ENCODE data around the gene COX14.

The COX14 gene

GRCh38 chr12:50105913-50106450 lies 6.1 kb upstream of the COX14 start:
- Histone ChIP-seq H3K36me3 (ENCODE audit: control insufficient read depth in 1 of 2, insufficient read depth in 2 of 2, low read length in 2 of 2) (peaks cover 0 to 2% of the 10 kb centered on the region in 2 experiments), H3K4me2 (ENCODE audit: low read length) (no peak overlapping the region), H4K91ac (ENCODE audit: low read depth, low read length) (no peak overlapping the region), H4K12ac (ENCODE audit: low read depth, low read length) (no peak overlapping the region), H3K4me3 (ENCODE audit: low read depth, low read length) (no peak overlapping the region), H3K9me3 (ENCODE audit: insufficient read depth, low read depth, low read length) (no peaks in the 10 kb centered on the region), H2BK12ac (ENCODE audit: low read length) (no peak overlapping the region), H3K79me2 (ENCODE audit: control insufficient read depth, insufficient read depth, low read length, poor library complexity) (no peaks in the 10 kb centered on the region), H3K14ac (ENCODE audit: low read length) (no peak overlapping the region), H3K23ac (ENCODE audit: low read length) (no peak overlapping the region), H3K9ac (ENCODE audit: low read length) (no peak overlapping the region), H3K27me3 (ENCODE audit: insufficient read depth, low read length) (no peaks in the 10 kb centered on the region), H3K4me1 (ENCODE audit: control insufficient read depth in 1 of 2, insufficient read depth in 2 of 2, low read length in 2 of 2) (peaks cover 7% of the 10 kb centered on the region in 2 experiments), H2AFZ (ENCODE audit: insufficient read depth, low read length, poor library complexity) (no peak overlapping the region), H2BK5ac (ENCODE audit: low read depth, low read length, poor library complexity) (no peak overlapping the region), H3K18ac (ENCODE audit: low read length) (no peak overlapping the region), H3K27ac (ENCODE audit: low read depth, low read length) (no peak overlapping the region), H2AK5ac (ENCODE audit: low read length) (no peak overlapping the region), H3K79me1 (ENCODE audit: low read length) (peaks cover 3% of the 10 kb centered on the region), H2BK120ac (ENCODE audit: insufficient read depth, low read length, poor library complexity) (no peak overlapping the region), H3K4ac (ENCODE audit: low read depth, low read length) (no peak overlapping the region), H4K8ac (ENCODE audit: low read depth, low read length) (no peak overlapping the region)
- DNase-seq: peak in 1 of 2 donors; percentile 54
- no CpG with 5 or more reads among the region's 12 CpGs for WGBS (ENCODE audit: extremely low coverage, insufficient coverage, insufficient read length)

GRCh38 chr12:50106907-50107306 lies 5.1 kb upstream of the COX14 start:
- no CpG with 5 or more reads among the region's 3 CpGs for WGBS (ENCODE audit: extremely low coverage, insufficient coverage, insufficient read length)
- H3K4me2 ChIP-seq (ENCODE audit: low read length): no peak overlapping the region
- H2BK5ac ChIP-seq (ENCODE audit: low read depth, low read length, poor library complexity): no peak overlapping the region
- no peak overlapping the region for H3K9ac ChIP-seq (ENCODE audit: low read length)
- no peak overlapping the region for H4K8ac ChIP-seq (ENCODE audit: low read depth, low read length)
- H2BK12ac ChIP-seq (ENCODE audit: low read length): no peak overlapping the region
- H3K36me3 ChIP-seq (ENCODE audit: control insufficient read depth in 1 of 2, insufficient read depth in 2 of 2, low read length in 2 of 2): no peaks in the 10 kb centered on the region
- DNase-seq: no peak
- no peak overlapping the region for H3K18ac ChIP-seq (ENCODE audit: low read length)
- no peaks in the 10 kb centered on the region for H3K27me3 ChIP-seq (ENCODE audit: insufficient read depth, low read length)
- peaks cover 5% of the 10 kb centered on the region for H3K79me1 ChIP-seq (ENCODE audit: low read length)
- H2BK120ac ChIP-seq (ENCODE audit: insufficient read depth, low read length, poor library complexity): no peak overlapping the region
- no peaks in the 10 kb centered on the region for H3K79me2 ChIP-seq (ENCODE audit: control insufficient read depth, insufficient read depth, low read length, poor library complexity)
- no peak overlapping the region for H3K27ac ChIP-seq (ENCODE audit: low read depth, low read length)
- no peak overlapping the region for H4K12ac ChIP-seq (ENCODE audit: low read depth, low read length)
- H2AFZ ChIP-seq (ENCODE audit: insufficient read depth, low read length, poor library complexity): no peak overlapping the region
- H2AK5ac ChIP-seq (ENCODE audit: low read length): no peak overlapping the region
- H3K4ac ChIP-seq (ENCODE audit: low read depth, low read length): no peak overlapping the region
- no peak overlapping the region for H4K91ac ChIP-seq (ENCODE audit: low read depth, low read length)
- no peak overlapping the region for H3K4me3 ChIP-seq (ENCODE audit: low read depth, low read length)
- H3K23ac ChIP-seq (ENCODE audit: low read length): no peak overlapping the region
- no peak overlapping the region for H3K14ac ChIP-seq (ENCODE audit: low read length)
- H3K9me3 ChIP-seq (ENCODE audit: insufficient read depth, low read depth, low read length): no peaks in the 10 kb centered on the region
- H3K4me1 ChIP-seq (ENCODE audit: control insufficient read depth in 1 of 2, insufficient read depth in 2 of 2, low read length in 2 of 2): peaks cover 10 to 12% of the 10 kb centered on the region in 2 experiments

DNA sequence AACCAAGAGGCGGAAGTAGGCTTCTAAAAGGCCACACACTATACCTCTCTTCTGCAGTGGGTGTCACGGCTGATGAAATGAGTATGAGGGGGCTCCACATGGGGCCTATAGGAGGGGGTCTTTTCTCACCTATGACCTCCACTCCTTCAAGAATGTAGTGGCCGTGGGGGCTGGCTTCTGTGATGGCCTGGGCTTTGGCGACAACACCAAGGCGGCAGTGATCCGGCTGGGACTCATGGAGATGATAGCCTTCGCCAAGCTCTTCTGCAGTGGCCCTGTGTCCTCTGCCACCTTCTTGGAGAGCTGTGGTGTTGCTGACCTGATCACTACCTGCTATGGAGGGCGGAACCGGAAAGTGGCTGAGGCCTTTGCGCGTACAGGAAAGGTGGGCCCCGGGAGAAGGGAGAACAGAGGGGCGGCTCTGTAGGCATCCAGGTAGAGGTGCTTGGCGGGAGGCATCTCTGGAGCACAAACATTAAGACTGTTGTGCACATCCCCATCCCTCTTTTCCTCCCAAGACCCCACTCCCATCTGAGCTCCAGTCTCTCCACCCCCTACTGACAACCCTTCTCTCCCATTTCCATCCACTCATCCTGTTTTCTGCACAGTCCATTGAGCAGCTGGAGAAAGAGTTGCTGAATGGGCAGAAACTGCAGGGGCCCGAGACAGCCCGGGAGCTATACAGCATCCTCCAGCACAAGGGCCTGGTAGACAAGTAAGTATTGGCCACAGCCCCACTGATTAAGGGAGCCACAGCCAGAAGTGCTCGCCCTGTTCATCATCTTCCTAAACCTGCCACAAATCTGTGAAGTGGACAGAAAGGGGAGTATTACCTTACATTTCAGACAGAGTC lies 4.4 kb upstream of the COX14 start:
- Histone ChIP-seq H3K27me3 (ENCODE audit: insufficient read depth, low read length) (no peaks in the 10 kb centered on the region), H3K79me1 (ENCODE audit: low read length) (peaks cover 5% of the 10 kb centered on the region), H2BK120ac (ENCODE audit: insufficient read depth, low read length, poor library complexity) (no peak overlapping the region), H3K4me2 (ENCODE audit: low read length) (no peak overlapping the region), H3K36me3 (ENCODE audit: control insufficient read depth in 1 of 2, insufficient read depth in 2 of 2, low read length in 2 of 2) (no peaks in the 10 kb centered on the region), H4K12ac (ENCODE audit: low read depth, low read length) (no peak overlapping the region), H2AK5ac (ENCODE audit: low read length) (no peak overlapping the region), H2BK5ac (ENCODE audit: low read depth, low read length, poor library complexity) (no peak overlapping the region), H3K14ac (ENCODE audit: low read length) (no peak overlapping the region), H4K91ac (ENCODE audit: low read depth, low read length) (no peak overlapping the region), H3K23ac (ENCODE audit: low read length) (no peak overlapping the region), H3K27ac (ENCODE audit: low read depth, low read length) (no peak overlapping the region), H3K79me2 (ENCODE audit: control insufficient read depth, insufficient read depth, low read length, poor library complexity) (no peaks in the 10 kb centered on the region), H4K8ac (ENCODE audit: low read depth, low read length) (no peak overlapping the region), H2AFZ (ENCODE audit: insufficient read depth, low read length, poor library complexity) (no peak overlapping the region), H3K9me3 (ENCODE audit: insufficient read depth, low read depth, low read length) (no peaks in the 10 kb centered on the region), H3K9ac (ENCODE audit: low read length) (no peak overlapping the region), H2BK12ac (ENCODE audit: low read length) (no peak overlapping the region), H3K4me1 (ENCODE audit: control insufficient read depth in 1 of 2, insufficient read depth in 2 of 2, low read length in 2 of 2) (peaks cover 10 to 12% of the 10 kb centered on the region in 2 experiments), H3K4ac (ENCODE audit: low read depth, low read length) (no peak overlapping the region), H3K4me3 (ENCODE audit: low read depth, low read length) (no peak overlapping the region), H3K18ac (ENCODE audit: low read length) (no peak overlapping the region)
- WGBS (ENCODE audit: extremely low coverage, insufficient coverage, insufficient read length): no CpG with 5 or more reads among the region's 17 CpGs
- no peak for DNase-seq

DNA sequence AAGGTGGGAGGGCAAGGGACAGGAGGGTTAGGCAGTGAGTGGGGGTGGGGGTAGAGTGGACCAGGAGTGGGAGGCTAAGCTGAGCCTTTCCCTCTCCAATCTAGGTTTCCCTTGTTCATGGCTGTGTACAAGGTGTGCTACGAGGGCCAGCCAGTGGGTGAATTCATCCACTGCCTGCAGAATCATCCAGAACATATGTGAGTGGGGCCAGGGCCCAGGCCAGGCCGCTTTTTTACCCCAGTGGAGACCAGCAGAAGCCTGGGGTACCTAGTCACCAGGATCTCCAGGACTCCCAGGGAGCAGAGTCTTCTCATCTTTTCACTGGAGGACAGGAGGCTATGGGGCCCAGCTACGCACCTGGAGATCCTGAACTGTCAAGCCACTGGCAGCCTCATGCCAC lies 2.7 kb upstream of the COX14 start:
- Histone ChIP-seq H3K4me2 (ENCODE audit: low read length) (no peak overlapping the region), H3K4ac (ENCODE audit: low read depth, low read length) (no peak overlapping the region), H4K91ac (ENCODE audit: low read depth, low read length) (no peak overlapping the region), H2AFZ (ENCODE audit: insufficient read depth, low read length, poor library complexity) (no peak overlapping the region), H2BK120ac (ENCODE audit: insufficient read depth, low read length, poor library complexity) (no peak overlapping the region), H3K23ac (ENCODE audit: low read length) (no peak overlapping the region), H3K4me3 (ENCODE audit: low read depth, low read length) (no peak overlapping the region), H3K79me2 (ENCODE audit: control insufficient read depth, insufficient read depth, low read length, poor library complexity) (no peaks in the 10 kb centered on the region), H2AK5ac (ENCODE audit: low read length) (no peak overlapping the region), H3K36me3 (ENCODE audit: control insufficient read depth in 1 of 2, insufficient read depth in 2 of 2, low read length in 2 of 2) (no peaks in the 10 kb centered on the region), H3K18ac (ENCODE audit: low read length) (no peak overlapping the region), H4K12ac (ENCODE audit: low read depth, low read length) (no peak overlapping the region), H3K9ac (ENCODE audit: low read length) (no peak overlapping the region), H3K4me1 (ENCODE audit: control insufficient read depth in 1 of 2, insufficient read depth in 2 of 2, low read length in 2 of 2) (peaks cover 12 to 14% of the 10 kb centered on the region in 2 experiments), H3K27ac (ENCODE audit: low read depth, low read length) (no peak overlapping the region), H2BK5ac (ENCODE audit: low read depth, low read length, poor library complexity) (no peak overlapping the region), H3K27me3 (ENCODE audit: insufficient read depth, low read length) (no peaks in the 10 kb centered on the region), H2BK12ac (ENCODE audit: low read length) (no peak overlapping the region), H3K9me3 (ENCODE audit: insufficient read depth, low read depth, low read length) (no peaks in the 10 kb centered on the region), H3K79me1 (ENCODE audit: low read length) (peaks cover 5% of the 10 kb centered on the region), H4K8ac (ENCODE audit: low read depth, low read length) (no peak overlapping the region), H3K14ac (ENCODE audit: low read length) (no peak overlapping the region)
- no peak for DNase-seq
- no CpG with 5 or more reads among the region's 3 CpGs for WGBS (ENCODE audit: extremely low coverage, insufficient coverage, insufficient read length)
